ENCODE results near the gene GCC1. TPM values are rescaled to one million over a fixed set of nuclear protein-coding genes. Genes with fewer than 3 reads are reported as not detected.

GCC1 gene
- total RNA-seq, 1 experiment from 2014 or later, result 16.8 TPM

- DNase-seq, result no peak
- H4K91ac ChIP-seq (ENCODE audit: insufficient read length, low read depth, low read length), result no peak overlapping the region
- Mint-ChIP-seq H3K27me3 (ENCODE audit: low read depth) (peaks cover 17% of the 10 kb centered on the region), H3K9me3 (no peaks in the 10 kb centered on the region), H3K36me3 (ENCODE audit: insufficient read depth in 1 of 3, low read depth in 3 of 3) (peaks cover 11 to 13% (median 13%) of the 10 kb centered on the region in 3 experiments; a peak in 6 of 7 replicates), H3K4me1 (peaks cover 9 to 10% of the 10 kb centered on the region in 2 experiments), H3K27ac (no peak overlapping the region), H3K4me3 (no peak overlapping the region)
- no peaks in the 10 kb centered on the region for H3K79me1 ChIP-seq (ENCODE audit: insufficient read depth, low read depth, low read length, poor library complexity, severe bottlenecking)
- H2BK5ac ChIP-seq (ENCODE audit: insufficient read length, low read length), result no peak overlapping the region
- H3K14ac ChIP-seq (ENCODE audit: insufficient read depth, low read length), result no peak overlapping the region
- no peak overlapping the region for H2BK120ac ChIP-seq (ENCODE audit: low read depth, low read length, poor library complexity, severe bottlenecking)
- no peak overlapping the region for H3K4ac ChIP-seq (ENCODE audit: low read depth, low read length)
- no peak overlapping the region for H3K9ac ChIP-seq (ENCODE audit: extremely low read depth, insufficient read length, low read length)
- H2AFZ ChIP-seq (ENCODE audit: low read length), result no peak overlapping the region
- H2BK20ac ChIP-seq (ENCODE audit: low read depth, low read length, poor library complexity, severe bottlenecking), result no peak overlapping the region
- H3K23me2 ChIP-seq (ENCODE audit: insufficient read length, low read depth, low read length, poor library complexity, severe bottlenecking), result no peaks in the 10 kb centered on the region
- H3T11ph ChIP-seq (ENCODE audit: low read length), result no peak overlapping the region
- H4K8ac ChIP-seq (replicated peaks; ENCODE audit: insufficient read length, low read depth, low read length), result no peak overlapping the region
- no peak overlapping the region for H2BK12ac ChIP-seq (ENCODE audit: insufficient read length, low read depth, low read length)
- no peak overlapping the region for H2BK15ac ChIP-seq (ENCODE audit: low read depth, low read length)
- WGBS (ENCODE audit: extremely low coverage, insufficient read length, low lambda C conversion rate), result no CpG with 5 or more reads among the region's 5 CpGs
- no peak overlapping the region for H4K5ac ChIP-seq (ENCODE audit: insufficient read length, low read depth, low read length)
- no peaks in the 10 kb centered on the region for H4K20me1 ChIP-seq (ENCODE audit: control insufficient read depth, insufficient read depth, insufficient read length)
- no peak overlapping the region for H2AK5ac ChIP-seq (ENCODE audit: insufficient read length, low read length)
- no peaks in the 10 kb centered on the region for H3K79me2 ChIP-seq (ENCODE audit: insufficient read depth, low read length)
- no peak overlapping the region for H3K4me2 ChIP-seq (ENCODE audit: insufficient read depth, insufficient read length, low read length)
- H3K4me1 ChIP-seq (ENCODE audit: insufficient read depth, low read length), result peaks cover under 1% of the 10 kb centered on the region; the same call in 1 of the 2 replicates
- no peak overlapping the region for H3K56ac ChIP-seq (ENCODE audit: insufficient read length, low read depth, low read length)
- H3K9me3 ChIP-seq (ENCODE audit: control insufficient read depth, low read depth, low read length), result no peaks in the 10 kb centered on the region
- H3K27ac ChIP-seq (ENCODE audit: insufficient read length, low read depth, low read length), result no peak overlapping the region
- TF ChIP-seq CTCF (conservative IDR thresholded peaks at IDR 0.05), result no peak
- H3K23ac ChIP-seq (ENCODE audit: insufficient read length, low read depth, low read length), result no peak overlapping the region
- H3K27me3 ChIP-seq (ENCODE audit: insufficient read depth, low read length), result no peaks in the 10 kb centered on the region
- H3K18ac ChIP-seq (ENCODE audit: insufficient read length, low read depth, low read length), result no peak overlapping the region
These were observed 10.3 kb upstream of the GCC1 start for GRCh38 chr7:127595737-127596136.

All from H9 (cell line).